Measurements from ENCODE around the gene COA7.
"Not testable (repeated sequence)": the region's sequence is repeated elsewhere in the genome, so short reads cannot be mapped to it uniquely, and the experiment has no call there.

COA7 gene

DNA sequence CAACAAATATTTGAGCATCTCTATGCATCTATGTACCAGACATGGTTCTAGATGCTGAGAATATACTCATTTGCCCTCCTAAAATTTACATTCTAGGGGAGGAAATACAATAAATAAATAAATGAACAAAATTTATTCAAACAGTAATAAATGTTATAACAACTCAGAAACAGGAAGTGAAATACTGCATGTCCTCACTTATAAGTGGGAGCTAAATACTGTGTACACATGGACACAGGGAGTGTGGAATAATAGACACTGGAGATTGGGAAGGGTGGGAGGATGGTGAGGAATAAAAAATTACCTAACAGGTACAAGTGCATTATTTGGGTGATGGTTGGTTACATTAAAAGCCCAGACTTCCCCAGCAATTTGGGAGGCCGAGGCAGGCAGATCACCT is 4.3 kb downstream of the COA7 start:
- no peak overlapping the region for H3K9ac ChIP-seq (ENCODE audit: low read length)
- peaks cover 7% of the 10 kb centered on the region for H3K36me3 ChIP-seq (ENCODE audit: control insufficient read depth, insufficient read depth, low read length)
- no peaks in the 10 kb centered on the region for H3K4me1 ChIP-seq (ENCODE audit: control insufficient read depth, insufficient read depth, low read length)
- H3K27ac ChIP-seq (ENCODE audit: low read depth, low read length), result no peak overlapping the region
- H3K4me3 ChIP-seq (ENCODE audit: low read length), result no peak overlapping the region
- H3K27me3 ChIP-seq (ENCODE audit: control insufficient read depth, insufficient read depth, low read length), result no peaks in the 10 kb centered on the region

DNA sequence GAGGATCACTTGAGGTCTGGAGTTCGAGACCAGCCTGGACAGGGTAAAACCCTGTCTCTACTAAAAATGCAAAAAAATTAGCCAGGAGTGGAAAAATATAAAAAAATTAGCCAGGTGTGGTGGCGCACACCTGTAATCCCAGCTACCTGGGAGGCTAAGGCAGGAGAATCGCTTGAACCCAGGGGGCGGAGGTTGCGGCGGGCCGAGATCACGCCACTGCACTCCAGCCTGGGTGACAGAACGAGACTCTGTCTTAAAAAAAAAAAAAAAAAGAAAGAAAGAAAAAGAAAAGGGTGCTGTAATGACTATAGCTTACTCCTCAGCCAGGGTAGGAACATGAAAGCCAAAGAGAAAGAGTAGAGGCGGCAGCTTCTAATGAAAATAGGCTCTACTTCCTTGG is 4.8 kb downstream of the COA7 start:
- H3K27me3 ChIP-seq (ENCODE audit: control insufficient read depth, insufficient read depth, low read length); H3K4me1 ChIP-seq (ENCODE audit: control insufficient read depth, insufficient read depth, low read length); H3K36me3 ChIP-seq (ENCODE audit: control insufficient read depth, insufficient read depth, low read length); H3K27ac ChIP-seq (ENCODE audit: low read depth, low read length); H3K4me3 ChIP-seq (ENCODE audit: low read length); H3K9ac ChIP-seq (ENCODE audit: low read length): not testable (repeated sequence)

DNA sequence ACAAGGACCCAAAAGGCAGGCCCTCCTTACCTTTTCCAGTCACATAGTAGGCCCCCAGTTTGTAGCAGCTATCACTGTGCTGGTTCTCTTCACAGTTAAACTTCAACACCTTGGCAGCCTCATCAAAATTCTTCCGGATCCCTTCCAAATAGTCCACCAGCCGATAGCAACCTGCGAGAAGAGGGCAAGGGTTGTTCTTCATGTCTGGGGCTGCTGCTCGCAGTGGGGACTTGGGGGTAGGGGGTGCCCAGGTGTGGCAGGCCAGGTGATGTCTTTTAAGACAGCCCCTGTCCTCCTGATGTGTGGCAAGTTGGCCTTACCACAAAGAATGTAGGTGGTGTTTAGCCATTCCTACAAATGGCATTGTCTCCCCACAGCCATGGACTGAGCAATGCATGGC is 5.5 kb downstream of the COA7 start:
- H3K4me3 ChIP-seq (ENCODE audit: low read length), result no peak overlapping the region
- H3K27me3 ChIP-seq (ENCODE audit: control insufficient read depth, insufficient read depth, low read length), result no peaks in the 10 kb centered on the region
- no peak overlapping the region for H3K27ac ChIP-seq (ENCODE audit: low read depth, low read length)
- H3K36me3 ChIP-seq (ENCODE audit: control insufficient read depth, insufficient read depth, low read length), result peaks cover 10% of the 10 kb centered on the region
- H3K9ac ChIP-seq (ENCODE audit: low read length), result no peak overlapping the region
- H3K4me1 ChIP-seq (ENCODE audit: control insufficient read depth, insufficient read depth, low read length), result no peaks in the 10 kb centered on the region

DNA sequence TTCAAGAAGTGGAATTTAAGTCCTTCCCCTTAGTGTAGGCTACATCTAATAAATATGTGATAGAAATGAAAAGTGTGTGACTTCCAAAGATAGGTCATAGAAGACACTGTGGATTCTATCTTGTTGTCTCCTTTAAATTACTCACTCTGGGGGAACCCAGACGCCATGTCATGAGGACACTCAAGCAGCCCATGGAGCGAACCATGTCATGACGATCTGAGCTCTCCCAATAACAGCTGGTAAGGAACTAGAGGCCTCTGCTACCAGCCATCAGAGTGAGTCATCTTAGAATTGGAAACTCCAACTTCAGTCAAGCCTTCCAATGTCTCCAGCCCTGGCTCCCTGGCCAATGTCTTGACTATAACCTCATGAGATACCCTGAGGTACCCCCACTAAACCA is 6.3 kb downstream of the COA7 start:
- H3K4me3 ChIP-seq (ENCODE audit: low read length), result no peak overlapping the region
- H3K36me3 ChIP-seq (ENCODE audit: control insufficient read depth, insufficient read depth, low read length), result peaks cover 15% of the 10 kb centered on the region
- no peak overlapping the region for H3K27ac ChIP-seq (ENCODE audit: low read depth, low read length)
- no peak overlapping the region for H3K9ac ChIP-seq (ENCODE audit: low read length)
- H3K4me1 ChIP-seq (ENCODE audit: control insufficient read depth, insufficient read depth, low read length), result no peaks in the 10 kb centered on the region
- no peaks in the 10 kb centered on the region for H3K27me3 ChIP-seq (ENCODE audit: control insufficient read depth, insufficient read depth, low read length)

DNA sequence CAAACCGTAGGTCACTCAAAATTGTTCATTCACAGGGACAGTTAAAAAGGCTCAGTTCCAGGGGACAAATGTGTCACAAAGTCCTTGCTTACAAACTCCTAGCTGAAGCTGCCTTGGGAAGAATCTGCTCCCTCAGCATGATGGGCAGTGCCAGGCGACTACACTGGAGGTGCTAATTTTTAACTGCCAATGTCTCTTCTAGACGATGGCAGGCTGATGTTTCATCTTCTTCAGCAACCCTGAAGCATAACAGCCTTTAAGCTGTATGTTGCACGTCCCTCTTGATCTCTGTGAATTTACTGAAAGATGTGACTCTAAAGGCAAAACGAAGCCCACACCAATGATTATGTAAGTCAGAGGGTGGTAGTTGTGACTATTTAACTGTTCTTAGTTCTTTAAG is 11.3 kb downstream of the COA7 start:
- Histone ChIP-seq H3K27me3 (ENCODE audit: control insufficient read depth, insufficient read depth, low read length) (no peaks in the 10 kb centered on the region), H3K4me1 (ENCODE audit: control insufficient read depth, insufficient read depth, low read length) (no peaks in the 10 kb centered on the region), H3K4me3 (ENCODE audit: low read length) (no peak overlapping the region), H3K27ac (ENCODE audit: low read depth, low read length) (no peak overlapping the region), H3K9ac (ENCODE audit: low read length) (no peak overlapping the region), H3K36me3 (ENCODE audit: control insufficient read depth, insufficient read depth, low read length) (peaks cover 10% of the 10 kb centered on the region)

DNA sequence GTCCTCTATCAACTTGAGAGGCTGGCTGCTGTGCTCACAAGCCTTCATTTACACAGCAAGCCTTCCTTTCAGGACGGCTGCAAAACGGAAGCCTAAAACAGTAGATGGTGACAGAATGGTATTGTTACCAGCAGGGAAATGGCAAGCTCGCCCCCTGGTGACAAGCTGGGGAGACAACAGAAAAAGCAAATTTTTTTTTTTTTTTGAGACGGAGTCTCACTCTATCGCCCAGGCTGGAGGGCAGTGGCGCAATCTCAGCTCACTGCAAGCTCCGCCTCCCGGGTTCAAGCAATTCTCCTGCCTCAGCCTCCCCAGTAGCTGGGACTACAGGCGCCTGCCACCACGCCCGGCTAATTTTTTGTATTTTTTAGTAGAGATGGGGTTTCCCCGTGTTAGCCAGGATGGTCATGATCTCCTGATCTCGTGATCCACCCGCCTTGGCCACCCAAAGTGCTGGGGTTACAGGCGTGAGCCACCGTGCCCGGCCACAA is 11.8 kb downstream of the COA7 start:
- H3K36me3 ChIP-seq (ENCODE audit: control insufficient read depth, insufficient read depth, low read length), result peaks cover 10% of the 10 kb centered on the region
- not testable (repeated sequence) for H3K27ac ChIP-seq (ENCODE audit: low read depth, low read length); H3K9ac ChIP-seq (ENCODE audit: low read length); H3K4me3 ChIP-seq (ENCODE audit: low read length); H3K27me3 ChIP-seq (ENCODE audit: control insufficient read depth, insufficient read depth, low read length); H3K4me1 ChIP-seq (ENCODE audit: control insufficient read depth, insufficient read depth, low read length)

DNA sequence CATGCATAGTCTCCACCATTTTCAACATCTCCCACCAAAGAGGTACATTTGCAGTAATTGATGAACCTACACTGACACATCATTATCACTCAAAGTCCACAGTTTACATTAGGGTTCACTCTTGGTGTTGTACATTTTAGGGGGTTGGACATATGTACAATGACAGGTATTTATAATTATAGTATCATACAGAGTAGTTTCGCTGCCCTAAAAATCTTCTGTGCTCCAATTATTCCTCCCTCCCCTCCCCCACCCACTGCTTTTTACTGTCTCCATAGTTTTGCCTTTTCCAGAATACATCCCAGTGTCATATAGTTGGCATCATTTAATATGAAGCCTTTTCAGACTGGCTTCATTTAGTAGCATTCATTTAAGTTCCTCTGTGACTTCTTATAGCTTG is 13.6 kb downstream of the COA7 start:
- Histone ChIP-seq H3K9ac (ENCODE audit: low read length) (no peak overlapping the region), H3K4me3 (ENCODE audit: low read length) (no peak overlapping the region), H3K4me1 (ENCODE audit: control insufficient read depth, insufficient read depth, low read length) (no peaks in the 10 kb centered on the region), H3K36me3 (ENCODE audit: control insufficient read depth, insufficient read depth, low read length) (peaks cover 10% of the 10 kb centered on the region), H3K27ac (ENCODE audit: low read depth, low read length) (no peak overlapping the region), H3K27me3 (ENCODE audit: control insufficient read depth, insufficient read depth, low read length) (no peaks in the 10 kb centered on the region)

DNA sequence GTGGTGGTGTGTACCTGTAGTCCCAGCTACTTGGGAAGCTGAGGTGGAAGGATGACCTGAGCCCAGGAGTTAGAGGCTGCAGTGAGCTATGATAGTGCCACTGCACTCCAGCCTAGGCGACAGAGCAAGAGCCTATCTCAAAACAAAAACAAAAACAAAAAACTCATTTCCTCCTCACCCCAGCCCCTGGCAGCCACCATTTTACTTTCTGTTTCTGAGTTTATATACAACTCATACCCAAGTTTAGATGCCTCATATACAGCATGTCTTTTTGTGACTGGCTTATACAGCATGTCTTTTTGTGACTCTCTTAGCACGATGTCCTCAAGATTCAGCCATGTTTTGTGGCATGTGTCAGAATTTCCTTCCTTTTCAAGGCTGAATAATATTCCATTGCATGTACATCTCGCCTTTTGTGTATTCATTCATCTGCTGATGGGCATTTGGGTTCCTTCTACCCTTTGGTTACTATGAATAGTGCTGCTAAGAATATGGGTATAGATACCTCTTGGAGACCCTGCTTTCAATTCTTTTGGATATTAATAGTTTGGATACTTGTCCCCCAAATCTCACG is 14.7 kb downstream of the COA7 start:
- Histone ChIP-seq H3K4me1 (ENCODE audit: control insufficient read depth, insufficient read depth, low read length) (no peaks in the 10 kb centered on the region), H3K27ac (ENCODE audit: low read depth, low read length) (no peak overlapping the region)

DNA sequence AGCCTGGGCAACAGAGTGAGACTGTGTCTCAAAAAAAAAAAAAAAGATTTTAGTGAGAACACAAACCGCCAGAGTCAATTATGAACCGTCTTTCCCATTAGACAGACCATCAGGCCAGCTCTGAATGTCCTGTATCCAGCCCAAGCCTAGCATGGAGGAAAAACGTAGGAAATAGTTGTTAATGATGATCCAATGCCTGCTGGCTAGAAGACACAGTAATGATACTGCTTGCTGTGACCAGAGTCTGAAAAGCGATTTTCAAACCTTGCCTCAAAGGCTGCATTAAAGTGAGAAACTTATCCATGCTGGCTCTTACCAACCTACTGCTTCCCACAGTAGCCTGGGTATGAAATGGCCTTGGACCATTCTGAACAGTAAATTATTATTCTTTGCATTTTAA is 17.0 kb downstream of the COA7 start:
- Histone ChIP-seq H3K27ac (ENCODE audit: low read depth, low read length) (no peak overlapping the region), H3K4me1 (ENCODE audit: control insufficient read depth, insufficient read depth, low read length) (no peaks in the 10 kb centered on the region), H3K36me3 (ENCODE audit: control insufficient read depth, insufficient read depth, low read length) (no peaks in the 10 kb centered on the region), H3K27me3 (ENCODE audit: control insufficient read depth, insufficient read depth, low read length) (no peaks in the 10 kb centered on the region), H3K4me3 (ENCODE audit: low read length) (no peak overlapping the region), H3K9ac (ENCODE audit: low read length) (no peak overlapping the region)

More for the DNA sequence above, 14.7 kb downstream of the COA7 start:
- H3K36me3 ChIP-seq (ENCODE audit: control insufficient read depth, insufficient read depth, low read length), result peaks cover 10% of the 10 kb centered on the region
- H3K4me3 ChIP-seq (ENCODE audit: low read length), result no peak overlapping the region
- H3K9ac ChIP-seq (ENCODE audit: low read length), result no peak overlapping the region
- H3K27me3 ChIP-seq (ENCODE audit: control insufficient read depth, insufficient read depth, low read length), result no peaks in the 10 kb centered on the region

DNA sequence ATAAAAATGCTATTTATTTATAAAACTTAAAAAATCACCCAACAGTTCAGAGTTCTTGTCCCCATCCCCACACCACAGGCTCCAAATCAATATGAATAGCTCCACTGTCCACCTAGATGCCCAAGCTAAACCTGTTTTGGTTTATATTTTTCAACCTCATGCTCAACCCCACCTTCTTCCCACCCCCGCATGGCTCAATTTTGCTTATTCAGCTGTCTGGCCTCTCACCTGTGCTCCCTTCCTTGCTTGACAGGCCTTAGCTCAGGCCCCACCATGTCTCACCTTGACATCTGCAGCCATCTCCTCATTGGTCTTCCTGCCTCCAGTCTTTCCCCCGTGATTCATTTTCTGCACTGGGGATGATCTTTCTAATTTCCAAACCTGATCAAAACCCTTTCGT is 17.8 kb downstream of the COA7 start:
- Histone ChIP-seq H3K27me3 (ENCODE audit: control insufficient read depth, insufficient read depth, low read length) (no peaks in the 10 kb centered on the region), H3K36me3 (ENCODE audit: control insufficient read depth, insufficient read depth, low read length) (no peaks in the 10 kb centered on the region), H3K9ac (ENCODE audit: low read length) (no peak overlapping the region), H3K4me3 (ENCODE audit: low read length) (no peak overlapping the region), H3K4me1 (ENCODE audit: control insufficient read depth, insufficient read depth, low read length) (no peaks in the 10 kb centered on the region), H3K27ac (ENCODE audit: low read depth, low read length) (no peak overlapping the region)

DNA sequence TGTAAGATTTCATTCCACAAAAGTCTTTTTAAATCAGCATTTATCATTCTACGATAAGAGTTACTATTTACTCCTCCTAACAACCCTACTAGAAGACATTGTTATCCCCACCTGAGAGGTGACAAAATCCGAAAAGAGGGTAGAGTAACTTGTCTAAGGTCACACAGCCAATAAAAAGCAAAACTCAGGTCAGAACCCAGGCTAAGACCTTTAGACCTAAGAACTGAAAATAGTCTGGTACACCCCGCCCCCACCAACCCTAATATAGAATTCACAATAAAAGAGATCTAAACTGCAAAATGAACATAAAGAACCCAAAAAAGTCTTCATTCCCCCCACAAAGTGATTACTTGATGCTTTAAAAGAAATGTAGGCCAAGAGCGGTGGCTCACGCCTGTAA is 18.6 kb downstream of the COA7 start:
- H3K9ac ChIP-seq (ENCODE audit: low read length), result no peak overlapping the region
- no peak overlapping the region for H3K27ac ChIP-seq (ENCODE audit: low read depth, low read length)

DNA sequence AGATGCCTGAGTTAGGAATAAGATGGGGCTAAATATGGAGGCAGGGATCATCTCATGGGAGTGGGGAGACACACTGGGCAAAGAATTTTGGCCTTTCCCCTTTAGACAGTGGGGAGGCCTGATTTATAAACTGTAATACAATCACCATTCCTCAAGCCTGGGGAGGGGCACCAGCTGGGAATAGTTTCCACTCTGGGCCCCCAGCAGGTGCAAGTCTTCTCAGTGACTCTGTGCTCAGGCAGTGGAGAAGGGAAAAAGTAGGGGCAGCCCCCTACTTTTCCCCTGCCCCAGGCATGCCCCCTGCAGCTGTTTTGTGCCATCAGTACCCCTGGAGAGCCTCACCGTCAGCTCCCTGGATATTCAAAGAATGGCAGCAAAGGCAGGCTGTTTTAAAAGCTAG is 19.1 kb downstream of the COA7 start:
- Histone ChIP-seq H3K4me1 (ENCODE audit: control insufficient read depth, insufficient read depth, low read length) (no peaks in the 10 kb centered on the region), H3K27me3 (ENCODE audit: control insufficient read depth, insufficient read depth, low read length) (no peaks in the 10 kb centered on the region), H3K27ac (ENCODE audit: low read depth, low read length) (no peak overlapping the region), H3K36me3 (ENCODE audit: control insufficient read depth, insufficient read depth, low read length) (no peaks in the 10 kb centered on the region), H3K9ac (ENCODE audit: low read length) (no peak overlapping the region), H3K4me3 (ENCODE audit: low read length) (no peak overlapping the region)

More for the DNA sequence above, 18.6 kb downstream of the COA7 start:
- no peaks in the 10 kb centered on the region for H3K36me3 ChIP-seq (ENCODE audit: control insufficient read depth, insufficient read depth, low read length)
- H3K4me1 ChIP-seq (ENCODE audit: control insufficient read depth, insufficient read depth, low read length), result no peaks in the 10 kb centered on the region
- H3K4me3 ChIP-seq (ENCODE audit: low read length), result no peak overlapping the region
- H3K27me3 ChIP-seq (ENCODE audit: control insufficient read depth, insufficient read depth, low read length), result no peaks in the 10 kb centered on the region

DNA sequence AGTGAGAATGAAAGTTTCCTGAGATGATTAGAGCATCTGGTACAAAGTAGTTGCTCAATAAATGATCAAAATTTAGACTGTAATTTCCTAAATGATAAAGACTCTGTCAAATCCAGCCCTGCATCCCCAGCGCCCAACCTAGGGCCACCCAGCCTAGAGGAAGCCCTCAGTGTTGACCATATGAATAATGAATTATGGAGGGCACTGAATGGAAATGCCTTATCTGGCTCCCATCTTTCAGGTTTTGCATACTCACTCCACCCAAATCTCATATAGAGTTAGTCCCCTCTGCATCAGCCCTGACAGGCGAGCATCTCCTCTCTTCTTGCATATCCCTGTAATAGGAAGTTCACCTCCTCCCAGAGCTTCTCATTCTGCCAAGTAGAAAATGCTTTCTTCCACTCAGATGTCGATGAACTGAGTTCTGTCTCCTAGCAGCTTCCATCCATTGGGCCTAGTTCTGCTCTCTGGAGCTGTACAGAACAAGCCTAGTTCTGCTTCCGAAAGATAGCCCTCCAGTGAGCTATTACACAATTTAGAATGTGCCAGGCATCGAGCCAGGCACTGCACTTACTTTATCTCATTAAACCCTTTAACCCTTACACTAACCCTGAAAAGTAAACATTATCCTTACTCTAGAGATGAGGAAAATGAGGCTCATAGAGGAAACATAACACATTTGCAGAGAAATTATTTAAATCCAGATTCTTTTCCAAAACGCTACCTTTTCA is 20.9 kb downstream of the COA7 start:
- H3K9ac ChIP-seq (ENCODE audit: low read length), result no peak overlapping the region
- H3K36me3 ChIP-seq (ENCODE audit: control insufficient read depth, insufficient read depth, low read length), result no peaks in the 10 kb centered on the region
- no peak overlapping the region for H3K4me3 ChIP-seq (ENCODE audit: low read length)
- no peaks in the 10 kb centered on the region for H3K27me3 ChIP-seq (ENCODE audit: control insufficient read depth, insufficient read depth, low read length)
- no peak overlapping the region for H3K27ac ChIP-seq (ENCODE audit: low read depth, low read length)
- no peaks in the 10 kb centered on the region for H3K4me1 ChIP-seq (ENCODE audit: control insufficient read depth, insufficient read depth, low read length)
